Activated CD4-positive, alpha-beta T cell treated with anti-CD3 and anti-CD28 coated beads, Interleukin-2, amount 10 ng/mL, durations not matched to agents 24 days and 14 days (primary cell): Measurements from ENCODE around the gene TMEM154. TPM values are rescaled to one million over a fixed set of nuclear protein-coding genes. Genes with fewer than 3 reads are reported as not detected.
A peak's percentile ranks its signal among the peaks of the same experiment; 100 is the strongest.

Experiments used
- DNase-seq: peaks from one replicate; pipeline ENCODE4 v3.0.0; 2022
- H3K27ac Mint-ChIP-seq: one replicate; pipeline ENCODE4 v1.8.0; 2022; ENCODE audit warnings: mild to moderate bottlenecking, mixed read lengths
- H3K27me3 Mint-ChIP-seq: one replicate; pipeline ENCODE4 v1.8.0; 2022; ENCODE audit warnings: mixed read lengths
- H3K36me3 Mint-ChIP-seq: one replicate; pipeline ENCODE4 v1.8.0; 2022; ENCODE audit warnings: low read depth, mild to moderate bottlenecking, mixed read lengths
- H3K4me1 Mint-ChIP-seq: one replicate; pipeline ENCODE4 v1.8.0; 2021; ENCODE audit warnings: mixed read lengths
- H3K4me3 Mint-ChIP-seq: one replicate; pipeline ENCODE4 v1.8.0; 2022; ENCODE audit warnings: mild to moderate bottlenecking, moderate library complexity, mixed read lengths
- H3K9me3 Mint-ChIP-seq: one replicate; pipeline ENCODE4 v1.8.0; 2021; ENCODE audit warnings: mixed read lengths
- intact Hi-C: fragments of 100-400 bp; cut with micrococcal nuclease; formaldehyde crosslinking; loops from one replicate; pipeline ENCODE4 v1.15.1; 2023
- total RNA-seq: library from RNA; stranded (reverse); gene quantifications from 2 replicates; pipeline ENCODE4 v1.2.3, GENCODE V29; 2022

The TMEM154 gene
- total RNA-seq, 1 donor from 2014 or later = 9.0 TPM

- no peaks in the 10 kb centered on the region for H3K36me3 Mint-ChIP-seq
- H3K27me3 Mint-ChIP-seq = peaks cover 13% of the 10 kb centered on the region
- H3K27ac Mint-ChIP-seq = no peak overlapping the region
- H3K9me3 Mint-ChIP-seq = no peaks in the 10 kb centered on the region
- intact Hi-C loops = no loop called here
- peaks cover 9% of the 10 kb centered on the region for H3K4me1 Mint-ChIP-seq
- no peak for DNase-seq
- H3K4me3 Mint-ChIP-seq = no peak overlapping the region
Measured at GRCh38 chr4:152594978-152595925, 84.5 kb downstream of the TMEM154 start.

DNA sequence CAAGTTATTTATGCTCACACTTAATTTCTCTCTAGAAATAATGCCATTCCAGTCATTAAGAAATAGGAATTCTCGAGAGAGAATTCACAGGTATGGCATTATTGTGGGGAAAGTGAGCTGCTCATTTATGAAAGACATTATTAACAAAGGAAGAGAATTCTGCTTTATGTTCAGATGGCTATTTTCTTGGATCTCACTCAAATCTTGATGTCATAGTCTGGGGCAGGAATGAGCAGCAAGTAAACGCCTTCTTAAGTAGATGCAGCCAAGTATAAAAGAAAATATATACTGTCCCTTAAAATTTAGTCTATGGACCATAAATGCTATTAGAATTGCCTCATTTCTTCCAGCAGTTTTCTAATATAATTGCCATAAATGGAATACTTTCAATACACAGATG lies 85.7 kb downstream of the TMEM154 start:
- intact Hi-C loops = no loop called here
- Mint-ChIP-seq H3K4me3 (no peak overlapping the region), H3K4me1 (peaks cover 9% of the 10 kb centered on the region), H3K36me3 (no peaks in the 10 kb centered on the region), H3K9me3 (no peaks in the 10 kb centered on the region), H3K27ac (no peak overlapping the region), H3K27me3 (peaks cover 16% of the 10 kb centered on the region)
- no peak for DNase-seq

DNA sequence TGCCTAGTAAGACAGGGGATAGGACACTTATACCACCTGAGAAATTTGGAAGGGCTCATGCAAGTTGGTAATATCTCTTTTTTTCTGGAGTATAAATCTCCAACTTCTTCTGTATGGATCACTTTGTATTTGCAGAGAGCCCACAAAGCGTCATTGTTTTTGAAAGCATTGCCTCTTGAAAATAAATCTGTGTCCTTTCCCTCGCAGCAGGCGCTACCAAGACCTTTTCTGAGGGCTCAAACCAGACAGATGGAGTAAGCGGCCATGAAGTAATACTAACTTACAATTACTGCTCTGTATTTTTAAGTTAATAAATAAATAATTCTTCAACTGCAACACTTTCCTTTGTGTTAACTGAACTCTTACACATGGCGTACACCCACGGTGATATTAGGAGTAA lies 87.9 kb downstream of the TMEM154 start:
- Mint-ChIP-seq H3K27ac (no peak overlapping the region), H3K36me3 (no peaks in the 10 kb centered on the region), H3K4me3 (no peak overlapping the region), H3K27me3 (peaks cover 19% of the 10 kb centered on the region), H3K4me1 (peaks cover 9% of the 10 kb centered on the region), H3K9me3 (peaks cover 1% of the 10 kb centered on the region)
- intact Hi-C loops = no loop called here
- DNase-seq = no peak

GRCh38 chr4:152591396-152591795 lies 88.4 kb downstream of the TMEM154 start:
- peaks cover 6% of the 10 kb centered on the region for H3K9me3 Mint-ChIP-seq
- peaks cover 19% of the 10 kb centered on the region for H3K27me3 Mint-ChIP-seq
- DNase-seq = peak; percentile 75
- H3K4me3 Mint-ChIP-seq = peak overlapping the region; percentile 24
- no peak overlapping the region for H3K27ac Mint-ChIP-seq
- peaks cover 9% of the 10 kb centered on the region for H3K4me1 Mint-ChIP-seq
- intact Hi-C loops = no loop called here
- no peaks in the 10 kb centered on the region for H3K36me3 Mint-ChIP-seq

- no peak for DNase-seq
- peaks cover 9% of the 10 kb centered on the region for H3K4me1 Mint-ChIP-seq
- intact Hi-C loops = no loop called here
- no peak overlapping the region for H3K27ac Mint-ChIP-seq
- H3K27me3 Mint-ChIP-seq = peaks cover 19% of the 10 kb centered on the region
- H3K9me3 Mint-ChIP-seq = peaks cover 7% of the 10 kb centered on the region
- no peak overlapping the region for H3K4me3 Mint-ChIP-seq
- no peaks in the 10 kb centered on the region for H3K36me3 Mint-ChIP-seq
Measured at GRCh38 chr4:152590179-152591031, 89.4 kb downstream of the TMEM154 start.

DNA sequence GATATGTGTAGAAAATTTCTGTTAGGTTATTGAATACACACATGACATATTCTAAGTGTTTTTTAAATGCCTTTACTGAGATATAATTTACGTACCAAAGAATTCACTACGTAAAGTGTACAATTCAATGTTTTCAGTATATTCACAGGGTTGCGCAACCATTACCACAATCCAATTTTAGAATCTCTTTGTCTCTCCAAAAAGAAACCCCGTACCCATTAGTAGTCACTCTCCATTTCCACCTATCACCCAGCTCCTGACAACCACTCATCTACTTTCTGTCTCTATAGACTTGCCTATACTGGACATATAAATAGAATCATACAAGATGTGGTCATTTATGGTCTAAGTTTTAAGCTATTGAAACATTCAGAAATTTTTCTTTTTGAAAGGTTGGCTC lies 90.9 kb downstream of the TMEM154 start:
- intact Hi-C loops = no loop called here
- Mint-ChIP-seq H3K4me1 (peaks cover 16% of the 10 kb centered on the region), H3K9me3 (peaks cover 7% of the 10 kb centered on the region), H3K27me3 (peaks cover 17% of the 10 kb centered on the region), H3K27ac (no peak overlapping the region), H3K36me3 (no peaks in the 10 kb centered on the region), H3K4me3 (no peak overlapping the region)
- DNase-seq = no peak

- intact Hi-C loops = no loop called here
- H3K4me3 Mint-ChIP-seq = no peak overlapping the region
- peaks cover 23% of the 10 kb centered on the region for H3K27me3 Mint-ChIP-seq
- no peak for DNase-seq
- H3K4me1 Mint-ChIP-seq = peaks cover 16% of the 10 kb centered on the region
- peaks cover 2% of the 10 kb centered on the region for H3K36me3 Mint-ChIP-seq
- peaks cover 7% of the 10 kb centered on the region for H3K9me3 Mint-ChIP-seq
- no peak overlapping the region for H3K27ac Mint-ChIP-seq
Measured at GRCh38 chr4:152587127-152587526, 92.7 kb downstream of the TMEM154 start.

GRCh38 chr4:152586668-152587067 lies 93.1 kb downstream of the TMEM154 start:
- peaks cover 22% of the 10 kb centered on the region for H3K27me3 Mint-ChIP-seq
- H3K27ac Mint-ChIP-seq = no peak overlapping the region
- DNase-seq = no peak
- H3K36me3 Mint-ChIP-seq = peaks cover 2% of the 10 kb centered on the region
- H3K4me1 Mint-ChIP-seq = peaks cover 16% of the 10 kb centered on the region
- intact Hi-C loops = no loop called here
- H3K9me3 Mint-ChIP-seq = peaks cover 7% of the 10 kb centered on the region
- H3K4me3 Mint-ChIP-seq = no peak overlapping the region

DNA sequence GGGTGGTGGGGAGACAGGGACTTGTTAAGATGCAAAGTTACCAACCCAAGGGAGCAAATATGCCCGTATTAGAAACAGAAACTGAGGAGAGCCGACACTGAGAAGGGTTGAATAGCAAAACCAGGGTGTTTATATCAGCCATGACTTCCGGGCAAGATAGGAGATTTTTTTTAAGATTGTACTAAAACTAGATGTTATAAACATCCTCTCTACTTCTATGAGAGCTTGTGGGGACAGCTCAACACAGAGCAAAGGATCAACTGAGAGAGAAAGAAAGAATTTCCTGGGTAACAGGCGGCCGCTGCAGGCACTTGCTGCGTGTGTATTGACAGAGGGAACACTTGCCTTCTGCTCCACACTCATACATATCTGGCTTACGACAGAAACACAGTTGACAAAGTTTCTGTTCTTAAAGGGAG lies 94.8 kb downstream of the TMEM154 start:
- H3K27me3 Mint-ChIP-seq = peaks cover 17% of the 10 kb centered on the region
- peaks cover 7% of the 10 kb centered on the region for H3K9me3 Mint-ChIP-seq
- intact Hi-C loops = no loop called here

DNA sequence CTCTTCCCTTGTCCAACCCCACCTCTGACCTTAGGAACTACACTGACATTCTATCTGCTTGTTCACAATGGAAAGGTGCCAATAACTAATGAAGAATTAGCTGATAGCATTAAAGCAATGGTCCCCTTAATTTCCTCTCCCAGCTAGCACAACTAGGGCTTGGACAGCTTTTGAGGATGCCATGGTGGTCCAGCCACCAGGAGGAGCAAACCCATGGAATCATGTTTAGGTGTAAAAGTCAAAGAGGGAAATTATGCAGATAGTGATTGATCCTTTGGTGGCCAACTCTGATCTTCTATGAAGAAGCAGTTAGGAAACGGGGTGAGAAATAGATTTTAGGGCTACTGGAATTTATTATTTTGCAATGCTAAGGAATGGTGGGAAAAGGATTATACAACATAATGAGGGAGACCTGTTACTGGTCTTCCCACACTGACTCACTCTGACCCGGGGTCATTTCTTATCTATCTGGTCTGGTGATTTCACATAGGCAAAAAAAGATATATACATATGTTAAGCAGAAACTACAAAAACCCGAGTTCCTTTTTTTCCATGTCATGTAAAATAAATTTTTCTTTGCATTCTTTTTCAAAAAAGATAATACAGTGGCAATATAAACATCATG lies 98.1 kb downstream of the TMEM154 start:
- intact Hi-C loops = no loop called here
- no peak for DNase-seq
- Mint-ChIP-seq H3K4me1 (peaks cover 7% of the 10 kb centered on the region), H3K27me3 (peaks cover 17% of the 10 kb centered on the region), H3K4me3 (no peak overlapping the region), H3K9me3 (peaks cover 4% of the 10 kb centered on the region), H3K27ac (no peak overlapping the region), H3K36me3 (peaks cover 2% of the 10 kb centered on the region)

More for the DNA sequence above, 94.8 kb downstream of the TMEM154 start:
- DNase-seq = no peak
- peaks cover 7% of the 10 kb centered on the region for H3K4me1 Mint-ChIP-seq
- peak overlapping the region; percentile 64 for H3K4me3 Mint-ChIP-seq
- H3K27ac Mint-ChIP-seq = peak overlapping the region; percentile 81
- peaks cover 2% of the 10 kb centered on the region for H3K36me3 Mint-ChIP-seq

GRCh38 chr4:152579916-152580315 lies 99.9 kb downstream of the TMEM154 start:
- H3K4me1 Mint-ChIP-seq = peaks cover 3% of the 10 kb centered on the region
- DNase-seq = no peak
- peaks cover 2% of the 10 kb centered on the region for H3K36me3 Mint-ChIP-seq
- no peak overlapping the region for H3K27ac Mint-ChIP-seq
- H3K9me3 Mint-ChIP-seq = no peaks in the 10 kb centered on the region
- peaks cover 24% of the 10 kb centered on the region for H3K27me3 Mint-ChIP-seq
- intact Hi-C loops = no loop called here
- no peak overlapping the region for H3K4me3 Mint-ChIP-seq

DNA sequence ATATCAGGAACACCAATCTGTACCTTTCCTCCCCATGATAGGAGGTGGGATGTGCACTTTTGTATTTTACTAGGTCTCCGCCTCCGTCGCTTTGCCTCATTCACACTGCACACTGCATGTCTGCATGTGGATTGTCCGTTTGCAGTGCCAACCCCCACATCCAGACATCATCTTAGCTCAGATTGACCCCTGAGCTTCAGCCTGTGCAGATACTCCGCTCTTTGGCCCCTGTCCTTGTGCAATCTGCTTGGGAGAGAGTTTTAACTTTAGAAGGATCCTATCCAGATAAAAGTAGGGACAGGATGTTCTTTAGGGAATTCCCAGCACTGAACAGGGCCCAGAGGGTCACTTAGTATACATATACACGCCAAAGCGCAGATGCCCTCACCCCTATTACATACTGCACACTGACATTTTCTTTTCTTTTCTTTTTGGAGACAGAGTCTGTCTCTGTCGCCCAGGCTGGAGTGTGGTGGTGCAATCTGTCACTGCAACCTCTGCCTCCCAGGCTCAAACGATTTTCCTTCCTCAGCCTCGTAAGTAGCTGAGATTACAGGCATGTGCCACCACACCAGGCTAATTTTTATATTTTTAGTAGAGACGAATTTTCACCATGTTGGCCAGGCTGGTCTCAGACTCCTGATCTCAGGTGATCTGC lies 100.6 kb downstream of the TMEM154 start:
- no peak overlapping the region for H3K4me3 Mint-ChIP-seq
- intact Hi-C loops = no loop called here

DNA sequence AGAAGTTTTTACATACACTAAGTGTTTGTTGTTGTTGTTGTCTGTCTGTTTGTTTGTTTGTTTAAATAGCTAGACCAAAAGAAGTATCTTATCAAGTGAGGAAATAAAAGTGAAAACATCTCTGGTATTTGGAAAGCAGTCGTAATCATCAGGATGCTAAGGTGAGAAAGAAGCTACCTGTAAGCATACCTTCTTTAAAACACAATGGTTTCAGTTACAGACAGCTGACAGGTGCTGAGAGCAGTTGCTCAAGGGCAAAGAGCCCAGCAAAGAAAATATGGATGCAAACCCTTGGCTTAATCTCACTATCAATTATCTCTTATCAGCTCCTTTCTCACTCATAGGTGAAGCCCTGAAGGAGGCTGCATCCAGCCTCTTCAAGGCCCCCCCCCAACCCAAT lies 101.1 kb downstream of the TMEM154 start:
- Mint-ChIP-seq H3K9me3 (no peaks in the 10 kb centered on the region), H3K36me3 (peaks cover 2% of the 10 kb centered on the region), H3K27ac (no peak overlapping the region), H3K4me1 (no peaks in the 10 kb centered on the region), H3K4me3 (no peak overlapping the region), H3K27me3 (peaks cover 34% of the 10 kb centered on the region)
- intact Hi-C loops = no loop called here
- no peak for DNase-seq

More for the DNA sequence above, 100.6 kb downstream of the TMEM154 start:
- no peak for DNase-seq
- Mint-ChIP-seq H3K27ac (no peak overlapping the region), H3K4me1 (no peaks in the 10 kb centered on the region), H3K36me3 (peaks cover 2% of the 10 kb centered on the region), H3K27me3 (peaks cover 29% of the 10 kb centered on the region), H3K9me3 (no peaks in the 10 kb centered on the region)
